GM10266 (cell line): ENCODE data around the gene ZNF764.
"Not testable (repeated sequence)": the region's sequence is repeated elsewhere in the genome, so short reads cannot be mapped to it uniquely, and the experiment has no call there.

Experiments used
- DNase-seq: peaks from one replicate; pipeline ENCODE4 v3.0.0; 2012; ENCODE audit errors: extremely low spot score
- TF ChIP-seq, protein P1 (sequence below): IDR thresholded peaks from 2 replicates; pipeline ENCODE4 v1.5.1; 2012; ENCODE audit warnings: mild to moderate bottlenecking, low read depth; ENCODE audit not compliant: control insufficient read depth, insufficient read depth; ENCODE audit errors: missing control alignments

Gene ZNF764

DNA sequence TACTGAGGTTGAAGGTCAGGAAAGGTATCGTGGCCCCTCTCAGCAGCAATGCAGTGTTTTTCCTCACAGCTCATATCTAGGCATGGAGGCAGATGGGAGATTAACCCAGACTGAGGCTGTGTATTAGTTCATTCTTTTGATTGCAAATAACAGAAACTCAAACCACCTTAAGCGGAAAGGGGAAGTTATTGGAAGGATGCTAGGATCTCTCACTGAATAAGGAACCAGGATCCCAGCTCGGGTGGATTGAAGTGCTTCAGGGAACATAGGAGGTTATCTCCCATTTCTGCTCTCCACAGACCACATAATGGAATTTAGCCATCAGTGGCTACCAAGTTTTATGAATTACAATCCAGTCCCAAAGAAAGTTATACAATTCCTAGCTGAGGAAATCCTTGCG, 43.8 kb upstream of the ZNF764 start:
- TF ChIP-seq, protein P1, sequence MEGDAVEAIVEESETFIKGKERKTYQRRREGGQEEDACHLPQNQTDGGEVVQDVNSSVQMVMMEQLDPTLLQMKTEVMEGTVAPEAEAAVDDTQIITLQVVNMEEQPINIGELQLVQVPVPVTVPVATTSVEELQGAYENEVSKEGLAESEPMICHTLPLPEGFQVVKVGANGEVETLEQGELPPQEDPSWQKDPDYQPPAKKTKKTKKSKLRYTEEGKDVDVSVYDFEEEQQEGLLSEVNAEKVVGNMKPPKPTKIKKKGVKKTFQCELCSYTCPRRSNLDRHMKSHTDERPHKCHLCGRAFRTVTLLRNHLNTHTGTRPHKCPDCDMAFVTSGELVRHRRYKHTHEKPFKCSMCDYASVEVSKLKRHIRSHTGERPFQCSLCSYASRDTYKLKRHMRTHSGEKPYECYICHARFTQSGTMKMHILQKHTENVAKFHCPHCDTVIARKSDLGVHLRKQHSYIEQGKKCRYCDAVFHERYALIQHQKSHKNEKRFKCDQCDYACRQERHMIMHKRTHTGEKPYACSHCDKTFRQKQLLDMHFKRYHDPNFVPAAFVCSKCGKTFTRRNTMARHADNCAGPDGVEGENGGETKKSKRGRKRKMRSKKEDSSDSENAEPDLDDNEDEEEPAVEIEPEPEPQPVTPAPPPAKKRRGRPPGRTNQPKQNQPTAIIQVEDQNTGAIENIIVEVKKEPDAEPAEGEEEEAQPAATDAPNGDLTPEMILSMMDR, result no peak
- DNase-seq, result no peak

DNA sequence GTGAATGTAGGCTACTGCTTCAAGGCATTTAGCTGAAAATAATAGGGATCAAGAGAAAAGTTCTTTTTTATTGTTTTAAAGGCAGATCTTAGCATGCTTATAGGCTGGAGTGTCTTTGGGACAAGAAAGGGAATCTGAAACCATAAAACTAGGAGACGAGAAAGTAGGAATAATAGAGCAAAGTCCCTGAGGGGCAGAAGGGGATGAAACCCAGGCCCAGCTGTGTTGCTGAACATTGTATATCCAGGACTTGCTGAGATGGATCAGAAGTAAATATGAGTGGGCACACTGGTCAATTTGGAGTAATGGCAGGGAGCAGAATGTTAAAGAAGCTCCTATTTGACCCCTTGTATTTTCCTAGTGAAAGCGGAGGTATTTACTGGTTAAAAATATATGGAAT, 42.8 kb upstream of the ZNF764 start:
- TF ChIP-seq, protein P1, result no peak
- no peak for DNase-seq

DNA sequence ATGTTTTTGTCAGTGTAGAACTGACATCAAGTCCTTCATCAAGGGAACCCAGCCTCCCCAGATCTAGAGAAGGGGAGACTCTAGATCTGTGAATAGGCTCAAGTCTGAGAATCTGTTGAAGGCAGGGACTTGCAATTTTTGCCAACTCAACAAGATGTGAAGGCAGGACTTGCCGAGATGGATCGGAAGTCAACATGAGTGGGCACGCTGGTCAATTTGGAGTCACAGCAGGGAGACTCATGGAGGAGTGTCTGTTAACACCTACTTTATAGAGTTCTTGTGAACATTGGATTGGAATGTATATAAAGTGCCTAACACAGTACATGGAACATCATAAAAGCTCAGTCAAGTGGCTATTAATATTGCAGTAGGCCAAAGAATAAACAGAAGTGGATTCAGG, 42.0 kb upstream of the ZNF764 start:
- TF ChIP-seq, protein P1, result no peak

DNA sequence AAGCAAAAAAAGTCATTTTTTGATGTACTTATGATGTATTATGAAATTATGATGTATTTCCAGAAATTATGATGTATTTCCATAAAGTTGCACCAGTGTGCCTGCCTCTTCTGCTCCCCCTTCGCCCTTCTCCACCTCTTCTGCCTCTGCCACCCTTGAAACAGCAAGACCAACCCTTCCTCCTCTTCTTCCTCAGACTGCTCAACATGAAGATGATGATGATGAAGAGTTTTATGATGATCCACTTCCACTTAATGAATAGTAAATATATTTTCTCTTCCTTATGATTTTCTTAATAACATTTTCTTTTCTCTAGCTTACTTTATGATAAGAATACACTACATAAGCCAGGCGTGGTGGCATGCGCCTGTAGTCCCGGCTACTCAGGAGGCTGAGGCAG, 34.7 kb upstream of the ZNF764 start:
- no peak for DNase-seq
- TF ChIP-seq, protein P1, result no peak

More for the DNA sequence above, 42.0 kb upstream of the ZNF764 start:
- no peak for DNase-seq

DNA sequence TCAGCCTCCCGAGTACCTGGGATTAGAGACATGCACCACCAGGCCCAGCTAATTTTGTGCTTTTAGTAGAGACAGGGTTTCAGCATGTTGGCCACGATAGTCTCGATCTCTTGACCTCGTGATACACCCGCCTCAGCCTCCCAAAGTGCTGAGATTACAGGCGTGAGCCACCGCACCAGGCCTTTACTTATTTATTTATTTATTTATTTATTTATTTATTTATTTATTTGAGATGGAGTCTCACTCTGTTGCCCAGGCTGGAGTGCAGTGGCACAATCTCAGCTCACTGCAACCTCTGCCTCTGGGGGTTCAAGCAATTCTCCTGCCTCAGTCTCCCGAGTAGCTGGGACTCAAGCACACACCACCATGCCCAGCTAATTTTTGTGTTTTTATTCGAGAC, 32.7 kb upstream of the ZNF764 start:
- DNase-seq, result not testable (repeated sequence)

DNA sequence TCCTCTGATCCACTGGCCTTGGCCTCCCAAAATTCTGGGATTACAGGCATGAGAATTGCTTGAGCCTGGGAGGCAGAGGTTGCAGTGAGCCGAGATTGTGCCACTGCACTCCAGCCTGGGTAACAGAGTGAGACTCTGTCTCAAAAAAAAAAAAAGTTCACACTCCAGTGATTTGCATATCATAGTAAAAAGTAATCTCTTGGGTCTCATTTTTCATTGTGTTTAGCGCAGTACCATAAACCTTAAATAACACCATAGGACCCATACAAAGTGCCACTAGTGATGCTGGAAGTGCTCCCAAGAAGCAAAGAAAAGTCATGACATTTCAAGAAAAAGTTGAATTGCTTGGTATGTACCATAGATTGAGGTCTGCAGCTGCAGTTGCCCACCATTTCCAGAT, 31.4 kb upstream of the ZNF764 start:
- not testable (repeated sequence) for DNase-seq

DNA sequence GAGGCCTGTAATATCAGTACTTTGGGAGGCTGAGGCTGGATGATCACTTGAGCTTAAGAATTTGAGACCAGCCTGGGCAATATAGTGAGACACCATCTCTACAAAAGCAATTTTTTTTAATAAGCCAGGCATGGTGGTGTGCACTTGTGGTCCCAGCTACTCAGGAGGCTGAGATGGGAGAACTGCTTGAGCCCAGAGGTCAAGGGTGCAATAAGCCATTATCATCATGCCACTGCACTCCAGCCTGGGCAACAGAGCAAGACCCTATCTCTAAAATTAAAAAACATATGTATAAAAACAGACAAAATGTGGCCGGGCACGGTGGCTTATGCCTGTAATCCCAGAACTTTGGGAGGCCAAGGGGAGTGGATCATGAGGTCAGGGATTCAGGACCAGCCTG, 30.5 kb upstream of the ZNF764 start:
- TF ChIP-seq, protein P1, result no peak

DNA sequence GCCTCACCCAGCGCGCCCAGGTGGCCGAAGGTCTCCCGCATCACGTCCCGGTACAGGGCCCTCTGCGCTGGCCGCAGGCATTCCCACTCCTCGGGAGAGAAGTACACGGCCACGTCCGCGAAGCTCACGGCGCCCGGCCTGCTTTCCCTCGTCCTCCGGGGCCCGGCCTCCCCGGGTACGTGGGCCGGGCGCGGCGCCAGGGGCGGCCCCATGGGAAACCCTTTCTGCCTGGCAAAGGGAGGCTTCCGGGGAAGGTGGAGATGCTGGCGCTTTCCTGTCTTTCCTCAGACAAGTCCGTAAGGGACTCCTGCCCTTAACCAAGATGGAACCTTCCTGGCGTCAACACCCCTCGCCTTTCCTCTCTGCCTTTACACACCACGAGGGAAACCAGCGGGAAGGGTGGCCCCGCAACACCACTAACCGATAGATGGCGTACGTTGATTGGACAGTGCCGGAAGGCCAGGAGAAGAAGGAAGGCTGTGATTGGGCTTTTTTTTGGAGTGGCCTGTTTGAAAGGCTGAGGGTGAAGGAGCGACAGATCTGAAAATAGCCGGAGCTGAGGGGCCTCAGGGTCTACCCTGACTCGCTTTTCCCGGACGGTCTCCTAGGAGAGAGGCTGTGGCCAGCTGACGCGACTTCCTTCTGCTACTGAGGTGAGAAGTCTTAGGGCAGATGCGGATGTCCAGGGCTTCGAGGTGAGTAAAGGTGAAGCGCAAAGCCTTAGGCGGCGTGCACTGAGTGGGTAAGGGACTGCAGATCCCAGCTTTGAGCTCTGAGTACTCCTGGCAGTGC, 27.4 kb upstream of the ZNF764 start, which contains the start of gene ZNF785:
ZNF785 (minus strand) TSS at position 298 of the 792 bp plus-strand sequence; CDS start at position 212, 86 bp downstream.
- TF ChIP-seq, protein P1, result peak; percentile 41
- DNase-seq, result peak; percentile 98

More for the DNA sequence above, 30.5 kb upstream of the ZNF764 start:
- no peak for DNase-seq
